Neural progenitor cell (in vitro differentiated cells): Measurements from ENCODE around the gene MARCHF3.

Experiments used
- EZH2 ChIP-seq: fragments of 200-600 bp; sonication (generic); IDR thresholded peaks from 2 replicates; pipeline ENCODE4 v1.6.1; 2017; ENCODE audit warnings: antibody characterized with exemption, mild to moderate bottlenecking, moderate library complexity
- EZH2phosphoT487 ChIP-seq: fragments of 200-600 bp; sonication (generic); IDR thresholded peaks from 2 replicates; pipeline ENCODE4 v1.6.1; 2017; ENCODE audit warnings: antibody characterized with exemption
- TF ChIP-seq, protein P1 (sequence below): fragments of 200-600 bp; sonication (generic); IDR thresholded peaks from 2 replicates; pipeline ENCODE4 v1.5.1; 2017; ENCODE audit warnings: antibody characterized with exemption, mild to moderate bottlenecking

DNA sequence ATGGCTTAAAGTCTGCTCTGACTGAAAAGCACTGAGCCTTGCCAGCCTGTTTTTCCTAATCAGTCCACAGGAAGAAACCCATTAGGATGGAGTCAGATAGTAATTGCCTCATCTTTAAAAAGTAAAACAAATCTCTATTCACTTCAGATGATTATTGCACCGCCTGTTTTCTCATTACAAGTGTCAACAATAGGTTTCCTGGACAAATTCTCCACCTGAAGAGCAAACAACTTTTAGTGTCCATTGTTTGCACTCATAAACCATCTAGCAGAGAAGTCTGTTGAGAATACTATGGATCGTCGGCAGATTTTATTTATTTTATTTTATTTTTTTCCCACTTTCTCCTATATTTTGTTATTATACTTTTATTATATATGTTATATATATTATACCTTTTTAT, 22.7 kb upstream of the MARCHF3 start:
- TF ChIP-seq EZH2 (no peak), EZH2phosphoT487 (no peak)
- TF ChIP-seq, protein P1, sequence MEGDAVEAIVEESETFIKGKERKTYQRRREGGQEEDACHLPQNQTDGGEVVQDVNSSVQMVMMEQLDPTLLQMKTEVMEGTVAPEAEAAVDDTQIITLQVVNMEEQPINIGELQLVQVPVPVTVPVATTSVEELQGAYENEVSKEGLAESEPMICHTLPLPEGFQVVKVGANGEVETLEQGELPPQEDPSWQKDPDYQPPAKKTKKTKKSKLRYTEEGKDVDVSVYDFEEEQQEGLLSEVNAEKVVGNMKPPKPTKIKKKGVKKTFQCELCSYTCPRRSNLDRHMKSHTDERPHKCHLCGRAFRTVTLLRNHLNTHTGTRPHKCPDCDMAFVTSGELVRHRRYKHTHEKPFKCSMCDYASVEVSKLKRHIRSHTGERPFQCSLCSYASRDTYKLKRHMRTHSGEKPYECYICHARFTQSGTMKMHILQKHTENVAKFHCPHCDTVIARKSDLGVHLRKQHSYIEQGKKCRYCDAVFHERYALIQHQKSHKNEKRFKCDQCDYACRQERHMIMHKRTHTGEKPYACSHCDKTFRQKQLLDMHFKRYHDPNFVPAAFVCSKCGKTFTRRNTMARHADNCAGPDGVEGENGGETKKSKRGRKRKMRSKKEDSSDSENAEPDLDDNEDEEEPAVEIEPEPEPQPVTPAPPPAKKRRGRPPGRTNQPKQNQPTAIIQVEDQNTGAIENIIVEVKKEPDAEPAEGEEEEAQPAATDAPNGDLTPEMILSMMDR = no peak
